ENCODE results near the gene APBB1IP.
"Not testable (repeated sequence)": the region's sequence is repeated elsewhere in the genome, so short reads cannot be mapped to it uniquely, and the experiment has no call there.

APBB1IP gene

GRCh38 chr10:26566525-26567350, 128.6 kb downstream of the APBB1IP start:
- DNase-seq = no peak

GRCh38 chr10:26567351-26567721, 129.2 kb downstream of the APBB1IP start:
- DNase-seq = no peak

GRCh38 chr10:26571655-26572054, 133.5 kb downstream of the APBB1IP start:
- no peak for DNase-seq

DNA sequence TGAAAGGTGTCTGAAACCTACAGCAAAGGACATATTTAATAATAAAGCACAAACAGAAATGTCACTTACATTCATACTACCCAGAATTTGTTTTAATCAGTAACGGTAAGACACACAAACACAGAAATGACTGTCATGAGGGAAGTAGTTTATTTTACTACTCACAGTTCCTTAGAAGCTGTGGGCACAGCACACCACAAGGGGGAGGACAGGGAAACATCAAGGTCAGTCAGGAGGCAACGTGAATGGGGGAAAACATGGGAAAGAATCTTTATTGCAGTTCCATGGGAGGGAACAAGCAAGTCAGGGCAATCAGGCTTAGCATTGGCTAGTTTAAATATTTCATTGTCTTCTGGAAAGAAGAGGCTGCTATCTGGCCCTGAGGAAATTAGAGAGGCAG, 135.5 kb downstream of the APBB1IP start:
- no peak for DNase-seq

DNA sequence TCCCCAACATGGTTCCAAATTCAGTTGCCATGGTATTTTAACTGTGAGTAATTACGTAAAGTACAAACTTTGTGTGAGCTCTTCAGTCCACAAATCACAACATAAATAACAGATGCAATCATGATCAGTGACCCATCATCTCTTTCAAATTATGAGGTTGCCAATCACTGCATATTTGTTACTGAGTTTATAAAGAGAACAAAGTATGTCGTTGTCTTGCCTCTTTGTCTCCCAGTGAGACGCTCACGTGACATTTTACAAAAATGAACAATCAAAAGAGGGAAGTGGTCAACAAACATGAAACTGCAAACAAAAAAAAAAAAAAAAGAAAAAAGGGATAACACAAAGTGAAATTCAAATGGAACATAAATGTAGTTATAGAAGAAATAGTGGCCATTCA, 136.6 kb downstream of the APBB1IP start:
- DNase-seq = no peak

DNA sequence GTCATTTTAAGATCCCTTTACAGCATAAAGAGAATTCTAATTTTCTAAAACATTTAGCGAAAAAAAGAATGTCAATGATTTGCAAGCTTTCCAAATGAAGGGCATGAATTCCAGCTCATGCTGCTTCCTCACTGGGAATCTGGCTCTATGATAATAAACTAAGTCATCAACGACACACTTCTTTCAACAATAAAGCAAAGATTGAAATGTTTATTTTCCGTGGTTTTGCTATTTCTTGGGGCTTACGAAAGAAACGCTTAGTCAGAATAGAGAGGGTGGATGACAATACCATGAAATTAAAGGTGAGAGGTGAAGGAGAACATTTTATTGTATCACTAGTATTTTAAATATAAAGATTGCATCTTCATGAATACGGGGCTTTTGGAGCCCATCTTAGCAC, 140.2 kb downstream of the APBB1IP start:
- DNase-seq = not testable (repeated sequence)

- no peak for DNase-seq
Observed at GRCh38 chr10:26579256-26580063, 141.3 kb downstream of the APBB1IP start.

DNA sequence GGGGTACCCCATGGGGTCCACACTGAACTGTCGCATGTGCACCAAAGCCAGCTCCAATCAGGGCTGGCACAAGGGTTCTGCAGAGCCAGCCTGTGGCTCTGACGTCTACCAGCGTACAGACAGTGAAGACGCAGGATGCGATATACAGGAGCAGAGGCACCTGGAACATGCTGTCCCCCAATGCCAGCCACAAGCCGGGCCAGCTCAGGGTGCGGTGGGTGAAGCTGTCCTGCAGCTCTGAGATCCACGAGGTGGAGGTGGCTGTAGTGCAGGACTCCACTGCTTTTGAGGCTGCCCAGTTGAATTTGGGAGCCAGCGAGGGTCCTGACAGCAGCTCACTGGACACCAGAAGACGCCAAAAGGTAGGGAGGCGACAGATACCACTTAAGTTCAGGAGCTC, 148.1 kb downstream of the APBB1IP start:
- DNase-seq = no peak

GRCh38 chr10:26588611-26589010, 150.5 kb downstream of the APBB1IP start:
- no peak for DNase-seq

DNA sequence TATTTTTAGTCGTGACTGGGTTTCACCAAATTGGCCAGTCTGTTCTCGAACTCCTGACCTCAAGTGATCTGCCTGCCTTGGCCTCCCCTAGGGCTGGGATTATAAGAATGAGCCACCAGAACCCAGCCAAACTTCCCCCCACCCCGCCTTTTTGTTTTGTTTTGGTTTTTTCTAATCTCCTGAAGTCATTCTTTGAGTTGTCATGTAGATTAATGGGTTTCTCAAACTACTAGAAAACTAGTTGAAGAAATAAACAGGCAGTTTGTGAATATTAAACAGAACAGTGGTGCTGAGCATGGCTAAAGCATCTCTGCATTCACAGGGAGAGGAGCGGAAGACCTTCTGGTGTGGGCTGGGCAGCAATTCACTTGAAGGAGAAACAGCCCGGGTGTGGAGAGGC, 151.7 kb downstream of the APBB1IP start:
- DNase-seq = not testable (repeated sequence)

DNA sequence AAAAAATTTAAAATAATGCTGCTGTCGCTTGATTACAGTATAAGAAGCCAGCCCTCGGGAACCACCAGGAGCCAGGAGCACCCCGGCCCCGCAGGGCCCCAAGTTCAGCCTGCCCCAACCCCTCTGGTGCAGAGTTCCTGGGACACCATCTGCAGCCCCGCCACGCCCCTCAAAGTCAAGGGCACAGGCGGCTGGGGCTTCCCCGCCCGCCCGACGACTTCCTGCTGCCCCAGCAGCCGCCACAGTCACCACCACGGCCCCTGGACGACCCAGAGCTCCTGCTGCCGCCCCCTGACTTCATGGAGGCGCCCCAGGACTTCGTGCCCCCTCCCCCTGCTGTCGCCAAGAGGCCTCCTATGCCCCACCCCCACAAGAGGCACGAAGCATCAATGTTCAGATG, 155.8 kb downstream of the APBB1IP start:
- DNase-seq = no peak

- peak; percentile 12 for DNase-seq
Observed at GRCh38 chr10:26603283-26603682, 165.1 kb downstream of the APBB1IP start.

DNA sequence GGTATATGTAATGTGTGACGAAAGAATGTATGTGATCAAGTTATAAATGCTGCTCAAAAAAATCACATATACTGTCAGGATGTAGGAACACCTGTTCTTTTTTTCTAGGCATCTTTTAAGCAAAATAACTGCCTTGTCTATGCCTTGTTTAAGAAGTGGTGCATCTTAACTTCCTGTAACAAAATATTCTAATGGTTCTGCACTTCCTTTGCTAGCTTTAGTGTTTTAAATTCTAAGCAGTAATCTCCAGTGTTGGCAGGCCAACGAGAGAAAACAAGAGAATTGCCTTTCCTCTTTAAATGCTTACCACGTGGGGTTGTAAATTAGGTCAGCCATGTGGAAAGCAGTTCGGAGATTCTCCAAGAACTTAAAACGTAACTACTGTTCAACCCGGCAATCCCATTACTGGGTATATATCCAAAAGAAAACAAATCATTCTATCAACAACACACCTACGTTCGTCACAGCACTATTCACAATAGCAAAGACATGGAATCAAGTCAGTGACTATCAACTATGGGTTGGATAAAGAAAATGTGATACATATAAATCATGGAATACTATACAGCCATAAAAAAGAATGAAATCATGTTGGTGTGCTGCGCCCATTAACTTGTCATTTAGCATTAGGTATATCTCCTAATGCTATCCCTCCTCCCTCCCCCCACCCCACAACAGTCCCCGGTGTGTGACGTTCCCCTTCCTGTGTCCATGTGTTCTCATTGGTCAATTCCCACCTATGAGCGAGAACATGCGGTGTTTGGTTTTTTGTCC, 166.4 kb downstream of the APBB1IP start:
- DNase-seq = not testable (repeated sequence)

- not testable (repeated sequence) for DNase-seq
Observed at GRCh38 chr10:26606389-26606877, 168.3 kb downstream of the APBB1IP start.

DNA sequence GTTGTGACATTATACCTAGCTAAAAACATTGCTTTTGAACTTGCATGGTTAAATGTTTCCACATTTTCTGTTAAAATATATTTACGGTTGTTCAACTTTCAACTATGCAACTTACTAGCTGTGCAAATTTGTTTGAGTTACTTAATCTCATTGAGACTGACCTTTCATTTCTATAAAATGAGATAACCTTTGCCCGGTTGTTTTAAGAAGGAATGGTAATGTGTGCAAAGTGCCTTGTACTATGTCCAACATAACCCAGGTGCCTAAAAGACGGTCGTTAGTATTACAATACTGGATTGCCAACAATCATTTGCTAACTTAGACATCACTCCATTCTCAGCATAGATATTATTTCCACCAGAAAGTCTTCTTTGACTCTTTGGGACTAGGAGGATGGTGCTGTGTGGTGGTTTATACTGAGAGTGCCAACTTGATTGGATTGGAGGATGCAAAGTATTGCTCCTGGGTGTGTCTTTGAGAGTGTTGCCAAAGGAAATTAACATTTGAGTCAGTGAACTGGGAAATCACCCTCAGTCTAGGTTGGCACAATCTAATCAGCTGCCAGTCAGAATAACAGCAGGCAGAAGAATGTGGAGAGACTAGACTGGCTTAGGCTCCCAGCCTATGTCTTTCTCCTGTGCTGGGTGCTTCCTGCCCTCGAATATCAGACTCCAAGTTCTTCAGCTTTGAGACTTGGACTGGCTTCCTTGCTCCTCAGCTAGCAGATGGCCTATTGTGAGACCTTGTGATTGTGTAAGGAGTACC, 174.2 kb downstream of the APBB1IP start:
- DNase-seq = no peak
